ENCODE data around the gene ST14.

DNA sequence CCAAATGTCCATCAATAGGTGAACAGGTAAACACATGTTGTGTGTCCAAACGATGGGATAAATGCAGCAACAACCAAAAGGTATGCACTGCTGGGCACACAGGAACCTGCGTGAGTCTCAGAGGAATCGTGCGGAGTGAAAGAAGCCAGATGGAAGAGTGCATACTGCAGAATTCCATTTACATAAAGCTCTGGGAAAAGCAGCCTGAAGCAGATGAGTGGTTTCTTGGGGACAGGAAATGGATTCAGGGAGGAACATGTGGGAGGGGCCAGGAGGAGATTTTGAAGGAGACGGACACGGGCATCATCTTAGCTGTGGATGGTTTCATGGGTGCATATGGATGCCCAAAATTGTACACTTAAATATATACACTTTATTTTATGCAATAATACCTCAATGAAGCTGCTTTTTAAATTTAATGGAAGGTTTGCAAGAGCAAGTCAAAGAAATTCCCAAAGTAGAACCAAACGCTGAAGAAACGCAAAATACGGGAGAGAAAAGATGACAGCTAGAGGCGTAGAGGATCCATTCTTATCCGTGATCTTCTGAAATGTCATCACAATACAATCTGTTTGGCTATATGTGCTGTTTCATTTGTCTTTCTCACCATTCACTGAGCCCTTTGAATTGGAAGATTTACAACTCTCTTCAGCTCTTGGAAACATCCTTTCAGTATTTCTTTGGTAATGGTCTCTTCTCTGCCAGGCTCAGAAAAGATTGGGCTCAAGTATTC, 24.5 kb downstream of the ST14 start:
- TF ChIP-seq CTCF (IDR thresholded peaks at IDR 0.05), result no peak
- TF ChIP-seq ZFX (IDR thresholded peaks at IDR 0.05; ENCODE audit: borderline replicate concordance), result no peak

All from 22Rv1 (cell line).